ENCODE results near the gene PBRM1. TPM values are rescaled to one million over a fixed set of nuclear protein-coding genes. Genes with fewer than 3 reads are reported as not detected.

PBRM1 gene
- total RNA-seq, 2 donors from 2014 or later = 53.0 to 57.0 TPM

GRCh38 chr3:52503788-52504424, 181.8 kb downstream of the PBRM1 start:
- intact Hi-C loops (cut with DNase I, micrococcal nuclease) = no loop called here
- DNase-seq = no peak
- ATAC-seq = no peak

- intact Hi-C loops (cut with DNase I, micrococcal nuclease) = no loop called here
- no peak for ATAC-seq
- DNase-seq = no peak
Observed at GRCh38 chr3:52502808-52503350, 182.8 kb downstream of the PBRM1 start.

GRCh38 chr3:52502001-52502400, 183.7 kb downstream of the PBRM1 start:
- ATAC-seq (no peak), DNase-seq (no peak)
- intact Hi-C loops (cut with DNase I, micrococcal nuclease) = no loop called here

- no peak for ATAC-seq
- no peak for DNase-seq
- intact Hi-C loops (cut with DNase I, micrococcal nuclease) = no loop called here
Observed at GRCh38 chr3:52501046-52501445, 184.7 kb downstream of the PBRM1 start.

- intact Hi-C loops (cut with DNase I, micrococcal nuclease) = no loop called here
- peak in 1 of 2 donors; percentile 55 for DNase-seq
- peak; percentile 20 for ATAC-seq
Observed at GRCh38 chr3:52498137-52499054, 187.3 kb downstream of the PBRM1 start.

- ATAC-seq = peak; percentile 17
- intact Hi-C loops (cut with DNase I, micrococcal nuclease) = no loop called here
- no peak for DNase-seq
Observed at GRCh38 chr3:52495777-52496602, 189.7 kb downstream of the PBRM1 start.

Other genes with a start within 250 kb of the PBRM1 start
- gene SEMA3G, start 240.8 kb downstream of the PBRM1 start, total RNA-seq = 1 to 10 TPM; 5.1 to 5.5 TPM
- 1 to 10 TPM in 1 of 2 donors, under 1 TPM in 1; 0.64 to 4.6 TPM for gene TNNC1, start 231.9 kb downstream of the PBRM1 start, total RNA-seq
- 10 to 100 TPM; 57.3 to 58.1 TPM for gene NISCH, start 230.3 kb downstream of the PBRM1 start, total RNA-seq
- gene STAB1, start 190.6 kb downstream of the PBRM1 start, total RNA-seq = 100 to 1,000 TPM in 1 of 2 donors, 10 to 100 TPM in 1; 51.4 to 111 TPM
- gene NT5DC2, start 152.1 kb downstream of the PBRM1 start, total RNA-seq = 10 to 100 TPM; 14.1 to 15.6 TPM
- gene UQCC5, start 149.3 kb downstream of the PBRM1 start, total RNA-seq = 10 to 100 TPM; 11.7 to 17.4 TPM
- 10 to 100 TPM; 40.8 to 56.5 TPM for gene GNL3, start 119 bp upstream of the PBRM1 start, total RNA-seq
- gene GLT8D1, start 19.9 kb upstream of the PBRM1 start, total RNA-seq = 10 to 100 TPM; 27.8 to 29.0 TPM
- 100 to 1,000 TPM in 1 of 2 donors, 10 to 100 TPM in 1; 95.4 to 101 TPM for gene SPCS1, start 20.2 kb upstream of the PBRM1 start, total RNA-seq
- 10 to 100 TPM; 20.9 to 25.1 TPM for gene NEK4, start 85.0 kb upstream of the PBRM1 start, total RNA-seq
- gene ITIH1, start 91.7 kb upstream of the PBRM1 start, total RNA-seq = not detected
- under 1 TPM; 0.34 to 0.46 TPM for gene ITIH3, start 108.9 kb upstream of the PBRM1 start, total RNA-seq
- 1 to 10 TPM; 2.7 to 5.5 TPM for gene ITIH4, start 144.8 kb upstream of the PBRM1 start, total RNA-seq
- gene MUSTN1, start 149.1 kb upstream of the PBRM1 start, total RNA-seq = 1 to 10 TPM in 1 of 2 donors, not detected in 1; 2.5 TPM
- 10 to 100 TPM; 10.0 to 13.6 TPM for gene STIMATE, start 211.6 kb upstream of the PBRM1 start, total RNA-seq

Measured in left colon (tissue), 2 donors.